HT1080 (cell line): Measurements from ENCODE around the gene ZNF26. TPM values are rescaled to one million over a fixed set of nuclear protein-coding genes. Genes with fewer than 3 reads are reported as not detected.

Source experiments
- DNase-seq: peaks from one replicate; pipeline ENCODE4 v3.0.0-alpha.2; 2015; ENCODE audit warnings: low read depth
- small RNA-seq: library from RNA; depleted of rRNA; stranded (forward); fragments of <200 nt; gene quantifications from one replicate; pipeline ENCODE3, GENCODE V24; 2014
- total RNA-seq: library from RNA; depleted of rRNA; stranded (reverse); fragments of >200 nt; shearing (Covaris generic); gene quantifications from 2 replicates; pipeline ENCODE4 v1.2.3, GENCODE V29; 2014; rRNA removed

Gene ZNF26
- total RNA-seq, 1 experiment from 2014 or later: 12.8 TPM

GRCh38 chr12:133061954-133062353, 75.8 kb downstream of the ZNF26 start:
- DNase-seq: no peak

GRCh38 chr12:133063556-133063955, 77.4 kb downstream of the ZNF26 start:
- DNase-seq: no peak

GRCh38 chr12:133073836-133074235, 87.7 kb downstream of the ZNF26 start:
- DNase-seq: no peak

Small RNAs within 50 kb of the gene (small RNA-seq; reads per million reads assigned to genes)
- gene RNU4ATAC12P: not detected

Other genes starting within 250 kb of the ZNF26 start
- 52.5 and 59.5 TPM in 2 replicates for gene ANKLE2, start 224.5 kb upstream of the ZNF26 start, total RNA-seq
- gene GOLGA3, start 157.5 kb upstream of the ZNF26 start, total RNA-seq: 76.4 and 80.9 TPM in 2 replicates
- gene CHFR, start 98.8 kb upstream of the ZNF26 start, total RNA-seq: 24.2 and 24.7 TPM in 2 replicates
- gene ZNF605, start 30.1 kb upstream of the ZNF26 start, total RNA-seq: 4.4 and 5.5 TPM in 2 replicates
- 13.4 and 14.3 TPM in 2 replicates for gene ZNF84, start 51.1 kb downstream of the ZNF26 start, total RNA-seq
- 14.9 and 15.2 TPM in 2 replicates for gene ZNF140, start 94.6 kb downstream of the ZNF26 start, total RNA-seq
- 0.30 and 0.37 TPM in 2 replicates for gene ZNF891, start 143.9 kb downstream of the ZNF26 start, total RNA-seq
- gene ZNF10, start 144.3 kb downstream of the ZNF26 start, total RNA-seq: 0.50 and 0.59 TPM in 2 replicates
- gene ZNF268, start 195.1 kb downstream of the ZNF26 start, total RNA-seq: 27.2 and 33.3 TPM in 2 replicates
- gene ANHX, start 249.5 kb downstream of the ZNF26 start, total RNA-seq: not detected in 2 replicates